ENCODE data around the gene HDHD5.

The HDHD5 gene

GRCh38 chr22:17158568-17159503 lies at the start of gene HDHD5:
Gene HDHD5, minus strand, starts transcription at chr22:17159277. Its CDS starts 26 bp downstream, at chr22:17159251.
- DNase-seq (ENCODE audit: low read depth) = peak; percentile 81

- DNase-seq (ENCODE audit: low read depth) = no peak
These were observed 46.4 kb upstream of the HDHD5 start for GRCh38 chr22:17205432-17205831.

DNA sequence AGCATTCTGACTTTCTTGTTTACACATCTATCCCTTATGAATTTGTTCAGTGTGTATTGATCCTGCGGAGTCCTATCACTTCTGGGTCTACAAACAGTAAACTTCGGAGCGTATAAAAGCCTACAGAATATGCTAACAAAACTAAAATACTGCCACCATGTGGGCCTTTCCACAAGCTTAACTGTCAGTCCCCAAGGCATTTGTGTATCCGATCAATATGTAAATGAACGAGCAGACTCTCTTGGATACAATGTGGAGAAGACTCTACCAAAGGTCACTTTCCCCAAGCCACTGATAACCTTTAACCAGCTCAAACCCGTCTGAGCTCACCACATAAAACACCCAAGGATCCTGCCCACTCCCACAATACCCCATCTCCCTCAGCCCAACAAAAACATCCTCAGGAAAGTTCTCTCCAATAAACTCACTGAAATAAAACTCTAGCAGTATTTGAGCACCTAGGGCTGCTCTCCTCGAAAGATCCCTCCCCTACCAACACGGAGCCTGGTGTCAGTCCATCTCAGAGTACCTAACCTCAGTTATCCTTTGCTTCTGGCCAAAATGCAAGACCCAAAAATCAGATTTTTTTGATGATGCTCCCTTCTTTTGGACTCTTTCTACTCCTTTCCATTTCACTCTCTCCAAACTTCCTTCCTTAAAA lies 42.3 kb upstream of the HDHD5 start:
- DNase-seq (ENCODE audit: low read depth) = no peak

GRCh38 chr22:17199003-17199731 lies 40.1 kb upstream of the HDHD5 start:
- DNase-seq (ENCODE audit: low read depth) = no peak

DNA sequence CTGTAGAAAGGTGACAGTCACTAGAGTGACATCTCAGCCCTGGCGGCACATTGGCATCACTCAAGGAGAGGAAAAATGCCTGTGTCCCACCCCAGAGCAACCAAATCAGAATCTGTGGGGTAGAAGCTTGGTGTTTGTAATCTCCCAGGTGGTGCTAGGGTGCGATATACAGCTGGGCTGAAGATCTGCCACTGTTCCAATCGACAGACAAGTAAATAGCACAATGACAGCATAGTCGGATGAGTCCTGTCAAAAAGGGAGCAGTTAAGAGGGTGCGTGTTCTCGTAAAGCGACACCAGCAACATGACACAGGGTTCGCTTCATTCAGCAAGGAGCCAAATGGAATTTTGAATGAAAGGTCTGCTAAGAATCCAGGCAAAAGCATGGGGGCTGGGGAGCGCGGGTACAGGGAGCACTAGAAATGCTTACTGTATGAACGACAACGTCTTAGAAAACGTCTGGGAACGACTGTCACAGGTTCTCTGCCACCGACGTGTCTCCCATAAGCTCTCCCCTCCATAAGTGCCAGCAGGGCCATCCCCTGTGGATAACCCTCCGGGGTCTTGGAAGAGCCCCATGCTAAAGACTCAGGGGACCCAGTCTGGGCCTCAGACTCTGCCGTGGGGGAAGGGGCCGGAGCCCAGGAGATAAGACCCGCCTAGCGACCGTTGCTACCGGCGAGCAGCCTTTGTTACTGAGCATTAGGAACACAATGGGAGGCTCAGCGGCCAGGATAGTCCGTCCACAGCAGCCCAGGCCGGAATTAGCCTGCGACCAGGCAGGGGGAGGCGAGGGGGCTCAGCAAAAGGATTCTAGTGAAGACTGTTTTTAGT lies 39.3 kb upstream of the HDHD5 start:
- DNase-seq (ENCODE audit: low read depth) = no peak

DNA sequence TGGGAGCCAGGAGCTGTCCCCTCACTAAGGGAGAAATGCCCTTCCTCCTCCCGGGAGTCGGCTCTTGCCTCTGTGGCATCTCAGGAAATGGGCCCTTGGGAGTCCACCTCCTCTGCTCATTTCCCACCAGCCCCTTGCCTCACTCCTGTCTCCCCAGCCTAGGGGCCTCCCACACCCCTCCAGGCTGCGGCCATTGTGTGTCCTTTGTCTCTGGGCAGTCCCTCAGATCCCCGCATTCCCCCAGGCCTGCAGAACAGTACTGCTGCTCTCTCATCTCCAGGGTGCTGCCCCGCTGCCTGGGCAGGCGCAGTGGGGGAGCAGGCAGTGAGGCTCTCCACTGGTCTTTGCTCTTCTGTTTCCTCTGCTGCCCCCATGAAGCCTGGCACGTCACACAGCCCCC lies 35.1 kb upstream of the HDHD5 start:
- DNase-seq (ENCODE audit: low read depth) = no peak

DNA sequence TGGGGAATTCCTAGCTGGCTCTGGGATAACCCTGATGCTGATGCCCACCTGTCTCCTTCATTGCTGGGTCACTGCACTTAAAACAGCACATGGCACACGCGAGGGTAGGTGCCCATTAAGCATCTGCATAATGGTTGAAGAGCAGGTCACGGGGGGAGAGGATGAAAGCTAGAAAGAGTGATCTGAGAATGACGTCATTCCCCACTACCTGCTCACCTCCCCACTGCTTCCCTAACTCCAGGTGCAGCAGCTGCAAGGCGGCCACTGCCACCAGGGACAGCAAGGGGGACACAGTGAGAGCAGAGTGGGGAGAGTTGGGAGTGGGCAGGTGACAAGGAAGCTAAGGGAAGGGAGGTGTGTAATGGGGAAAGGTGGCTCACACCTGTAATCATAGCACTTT lies 33.1 kb upstream of the HDHD5 start:
- DNase-seq (ENCODE audit: low read depth) = no peak

DNA sequence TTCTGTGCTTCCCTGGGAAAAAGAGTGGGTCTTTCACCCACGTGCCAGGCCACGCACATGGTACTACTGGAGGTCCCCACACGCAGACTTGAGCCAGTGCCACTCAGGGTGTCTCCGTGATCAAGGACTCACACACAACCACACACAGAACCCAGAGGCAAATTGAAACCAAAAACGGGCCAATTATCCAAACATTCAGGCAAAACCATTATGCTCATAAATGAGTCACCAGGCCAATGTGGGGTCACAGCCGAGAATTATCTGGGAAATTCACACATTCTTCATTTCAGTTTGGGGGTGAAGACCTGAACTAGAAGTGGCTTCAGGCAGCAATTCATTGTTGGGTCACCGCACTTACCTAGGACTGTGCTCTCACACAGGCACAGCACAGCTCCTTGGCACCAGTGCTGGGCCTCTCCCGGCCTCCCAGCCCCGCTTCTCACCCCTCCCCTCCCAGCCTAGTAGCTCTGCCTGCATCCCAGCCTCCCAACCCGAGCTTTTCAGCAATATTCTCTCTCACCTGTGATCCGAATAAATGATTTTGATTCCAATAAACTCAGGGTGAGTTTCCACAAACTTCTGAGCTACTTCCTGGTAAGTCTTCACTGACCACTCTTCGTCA lies 32.2 kb upstream of the HDHD5 start:
- no peak for DNase-seq (ENCODE audit: low read depth)

DNA sequence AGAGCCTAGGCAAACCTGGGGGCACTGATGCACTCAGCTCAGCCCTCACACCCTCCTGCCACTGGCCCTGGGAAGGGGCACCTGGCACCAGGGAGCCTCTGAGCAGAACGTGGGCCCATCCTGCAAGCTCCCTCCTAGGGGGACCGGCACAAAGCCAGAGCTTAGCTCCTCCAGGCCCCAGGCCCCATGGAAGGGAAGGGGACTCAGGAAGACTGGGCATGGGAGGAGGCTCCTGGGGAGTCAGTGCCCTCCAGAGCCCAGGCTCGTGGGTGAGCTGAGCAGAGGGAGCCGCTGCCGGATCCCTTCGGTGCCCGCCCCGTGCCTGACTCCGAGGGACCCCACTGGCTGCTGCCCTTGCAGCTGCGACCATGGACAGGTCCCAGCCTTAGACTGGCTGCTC lies 31.6 kb upstream of the HDHD5 start:
- no peak for DNase-seq (ENCODE audit: low read depth)

GRCh38 chr22:17176715-17177114 lies 17.6 kb upstream of the HDHD5 start:
- no peak for DNase-seq (ENCODE audit: low read depth)

GRCh38 chr22:17172029-17172833 lies 13.2 kb upstream of the HDHD5 start:
- no peak for DNase-seq (ENCODE audit: low read depth)

- peak; percentile 50 for DNase-seq (ENCODE audit: low read depth)
These were observed 12.3 kb upstream of the HDHD5 start for GRCh38 chr22:17171153-17172028.

- DNase-seq (ENCODE audit: low read depth) = no peak
These were observed 8.4 kb upstream of the HDHD5 start for GRCh38 chr22:17167486-17167885.

DNA sequence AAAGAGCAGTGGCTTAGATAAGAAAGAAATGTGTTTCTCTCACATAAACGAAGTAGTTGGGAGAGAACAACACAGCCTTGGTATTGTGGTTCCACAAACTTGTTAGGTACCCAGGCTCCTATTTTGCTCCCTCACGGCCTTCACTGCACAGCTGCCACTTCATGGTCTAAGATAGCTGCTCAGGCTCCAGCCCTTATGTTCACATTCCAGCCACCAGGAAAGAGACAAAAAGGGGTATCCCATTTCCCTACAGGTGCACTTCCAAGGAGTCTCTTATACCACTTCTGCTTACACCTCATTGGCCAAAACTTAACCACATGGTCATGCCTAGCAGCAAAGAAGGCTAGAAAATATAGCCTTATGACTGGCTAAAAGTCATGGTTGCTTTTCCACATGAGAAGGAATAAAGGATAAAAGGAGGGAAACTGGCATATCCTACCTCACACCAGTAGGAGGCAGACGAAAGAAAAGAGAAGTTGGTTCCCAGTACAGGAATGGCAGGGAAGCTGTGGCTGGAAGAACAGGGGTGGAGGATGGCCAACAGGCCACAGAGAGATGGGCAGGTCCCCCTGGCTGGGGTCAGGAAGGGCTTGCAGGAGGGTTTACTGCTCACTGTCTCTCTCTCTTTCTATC lies 5.4 kb upstream of the HDHD5 start:
- no peak for DNase-seq (ENCODE audit: low read depth)

- DNase-seq (ENCODE audit: low read depth) = no peak
These were observed 3.7 kb upstream of the HDHD5 start for GRCh38 chr22:17162731-17163130.

GRCh38 chr22:17161991-17162390 lies 2.9 kb upstream of the HDHD5 start:
- DNase-seq (ENCODE audit: low read depth) = no peak

- no peak for DNase-seq (ENCODE audit: low read depth)
These were observed 451 bp upstream of the HDHD5 start for GRCh38 chr22:17159504-17159951.

DNA sequence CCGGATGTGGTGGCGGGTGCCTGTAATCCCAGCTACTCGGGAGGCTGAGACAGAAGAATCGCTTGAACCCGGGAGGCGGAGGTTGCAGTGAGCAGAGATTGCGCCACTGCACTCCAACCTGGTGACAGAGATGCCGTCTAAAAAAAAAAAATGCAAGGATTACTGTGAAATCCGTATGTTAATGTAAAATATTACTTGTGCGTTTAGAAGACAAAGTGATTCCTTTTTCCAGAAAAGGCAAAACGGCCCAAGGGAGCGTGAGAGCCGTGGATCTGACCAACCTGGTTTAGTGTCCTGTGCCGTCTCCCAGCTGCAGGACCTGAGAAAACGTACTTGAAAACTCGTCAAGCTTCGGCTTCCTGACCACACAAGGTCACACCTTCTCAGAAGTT lies 905 bp downstream of the HDHD5 start:
- no peak for DNase-seq (ENCODE audit: low read depth)

GRCh38 chr22:17157714-17158113 lies 1.4 kb downstream of the HDHD5 start:
- no peak for DNase-seq (ENCODE audit: low read depth)
